ENCODE results near the gene PCGF3.

- TF ChIP-seq POLR2A (IDR thresholded peaks at IDR 0.05): no peak
- TF ChIP-seq EP300 (IDR thresholded peaks at IDR 0.05; ENCODE audit: low read depth): no peak
- TF ChIP-seq POLR2AphosphoS5 (IDR thresholded peaks at IDR 0.05): no peak
Observed at GRCh38 chr4:795726-796119, 90.1 kb downstream of the PCGF3 start.

Data from transverse colon (tissue), 3 donors.